ENCODE data around the gene NPTX1.

The NPTX1 gene

DNA sequence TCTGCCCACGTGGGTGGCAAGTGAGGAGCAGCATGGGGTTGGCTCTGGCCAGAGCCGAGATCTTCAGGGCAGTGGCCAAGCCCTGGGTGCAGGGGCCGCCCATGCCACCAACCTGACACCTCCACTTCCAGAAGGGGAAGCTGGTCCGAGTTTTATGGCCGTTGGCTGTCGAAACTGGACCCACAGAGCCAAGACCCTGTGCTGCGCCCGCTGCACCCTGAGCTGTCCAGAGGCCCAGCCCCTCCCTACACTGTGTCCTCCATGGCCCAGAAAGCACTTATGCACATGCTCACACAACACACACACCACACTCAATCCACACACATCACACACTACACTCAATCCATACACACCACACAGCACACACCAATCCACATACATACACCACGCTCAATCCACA lies 34.4 kb upstream of the NPTX1 start:
- Histone ChIP-seq H3K27ac (ENCODE audit: low read depth, low read length) (no peak overlapping the region), H3F3A (ENCODE audit: insufficient read depth) (no peaks in the 10 kb centered on the region), H3K4me2 (ENCODE audit: low read depth, low read length, poor library complexity, severe bottlenecking) (no peak overlapping the region), H3K9me2 (replicated peaks; ENCODE audit: insufficient read depth, low read length) (no peaks in the 10 kb centered on the region), H4K20me1 (ENCODE audit: low read depth, low read length) (no peaks in the 10 kb centered on the region), H2AFZ (ENCODE audit: low read depth, low read length, severe bottlenecking) (no peak overlapping the region), H3K36me3 (ENCODE audit: low read length) (no peaks in the 10 kb centered on the region), H3K27me3 (ENCODE audit: low read length) (no peaks in the 10 kb centered on the region), H3K79me2 (ENCODE audit: insufficient read depth, low read length) (no peaks in the 10 kb centered on the region), H3K9me3 (ENCODE audit: insufficient read depth, low read length) (no peaks in the 10 kb centered on the region), H3K4me3 (ENCODE audit: insufficient read depth, low read length, poor library complexity, severe bottlenecking) (no peak overlapping the region), H3K9ac (ENCODE audit: low read length) (no peak overlapping the region)
- TF ChIP-seq, protein P1, sequence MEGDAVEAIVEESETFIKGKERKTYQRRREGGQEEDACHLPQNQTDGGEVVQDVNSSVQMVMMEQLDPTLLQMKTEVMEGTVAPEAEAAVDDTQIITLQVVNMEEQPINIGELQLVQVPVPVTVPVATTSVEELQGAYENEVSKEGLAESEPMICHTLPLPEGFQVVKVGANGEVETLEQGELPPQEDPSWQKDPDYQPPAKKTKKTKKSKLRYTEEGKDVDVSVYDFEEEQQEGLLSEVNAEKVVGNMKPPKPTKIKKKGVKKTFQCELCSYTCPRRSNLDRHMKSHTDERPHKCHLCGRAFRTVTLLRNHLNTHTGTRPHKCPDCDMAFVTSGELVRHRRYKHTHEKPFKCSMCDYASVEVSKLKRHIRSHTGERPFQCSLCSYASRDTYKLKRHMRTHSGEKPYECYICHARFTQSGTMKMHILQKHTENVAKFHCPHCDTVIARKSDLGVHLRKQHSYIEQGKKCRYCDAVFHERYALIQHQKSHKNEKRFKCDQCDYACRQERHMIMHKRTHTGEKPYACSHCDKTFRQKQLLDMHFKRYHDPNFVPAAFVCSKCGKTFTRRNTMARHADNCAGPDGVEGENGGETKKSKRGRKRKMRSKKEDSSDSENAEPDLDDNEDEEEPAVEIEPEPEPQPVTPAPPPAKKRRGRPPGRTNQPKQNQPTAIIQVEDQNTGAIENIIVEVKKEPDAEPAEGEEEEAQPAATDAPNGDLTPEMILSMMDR (IDR thresholded peaks at IDR 0.05; ENCODE audit: insufficient read depth, low read length, poor library complexity, severe bottlenecking), result no peak
- no peak for TF ChIP-seq EZH2phosphoT487 (conservative IDR thresholded peaks at IDR 0.05; ENCODE audit: low read length)

DNA sequence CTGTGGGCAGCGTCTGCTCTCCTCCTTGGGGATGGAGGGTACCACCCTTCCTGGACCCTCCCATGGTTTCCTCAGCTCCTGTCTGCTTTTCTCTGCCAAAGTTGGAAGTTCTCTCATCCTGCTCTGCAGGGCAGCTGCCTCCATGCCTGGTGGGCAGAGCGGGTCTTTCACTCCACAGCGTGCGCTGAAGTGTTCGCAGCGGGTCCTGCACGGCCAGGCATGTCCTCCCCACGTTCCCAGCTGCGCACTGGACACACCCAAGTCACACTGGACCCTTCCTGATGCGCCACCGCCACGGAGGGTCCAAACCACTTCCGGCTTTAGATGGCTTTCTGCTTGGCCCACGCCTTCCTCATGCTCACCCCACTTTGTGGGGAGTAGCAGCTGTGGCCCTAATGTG lies 33.7 kb upstream of the NPTX1 start:
- Histone ChIP-seq H3K4me3 (ENCODE audit: insufficient read depth, low read length, poor library complexity, severe bottlenecking) (no peak overlapping the region), H3K9me3 (ENCODE audit: insufficient read depth, low read length) (no peaks in the 10 kb centered on the region), H3K79me2 (ENCODE audit: insufficient read depth, low read length) (no peaks in the 10 kb centered on the region), H2AFZ (ENCODE audit: low read depth, low read length, severe bottlenecking) (no peak overlapping the region), H3K4me2 (ENCODE audit: low read depth, low read length, poor library complexity, severe bottlenecking) (no peak overlapping the region), H3K27me3 (ENCODE audit: low read length) (no peaks in the 10 kb centered on the region), H3K9ac (ENCODE audit: low read length) (no peak overlapping the region), H3K27ac (ENCODE audit: low read depth, low read length) (no peak overlapping the region), H3K36me3 (ENCODE audit: low read length) (no peaks in the 10 kb centered on the region), H3K9me2 (replicated peaks; ENCODE audit: insufficient read depth, low read length) (no peaks in the 10 kb centered on the region), H3F3A (ENCODE audit: insufficient read depth) (no peaks in the 10 kb centered on the region), H4K20me1 (ENCODE audit: low read depth, low read length) (no peaks in the 10 kb centered on the region)
- TF ChIP-seq EZH2phosphoT487 (conservative IDR thresholded peaks at IDR 0.05; ENCODE audit: low read length), result no peak
- TF ChIP-seq, protein P1 (IDR thresholded peaks at IDR 0.05; ENCODE audit: insufficient read depth, low read length, poor library complexity, severe bottlenecking), result no peak

DNA sequence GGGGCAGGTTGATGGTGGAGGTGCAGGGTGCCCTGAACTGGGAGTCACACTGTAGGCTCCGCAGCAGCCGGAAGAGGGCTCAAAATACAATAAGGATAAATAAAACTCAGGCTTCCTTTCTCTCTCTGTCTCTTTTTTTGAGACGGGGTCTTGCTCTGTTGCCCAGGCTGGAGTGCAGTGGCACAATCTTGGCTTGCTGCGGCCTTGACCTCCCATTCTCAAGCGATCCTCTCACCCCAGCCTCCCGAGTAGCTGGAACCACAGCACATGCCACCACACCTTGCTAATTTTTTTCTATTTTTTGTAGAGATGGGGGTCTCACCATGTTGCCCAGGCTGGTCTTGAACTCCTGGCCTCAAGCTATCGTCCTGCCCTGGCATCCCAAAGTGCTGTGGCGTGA lies 32.9 kb upstream of the NPTX1 start:
- Histone ChIP-seq H3K79me2 (ENCODE audit: insufficient read depth, low read length) (no peaks in the 10 kb centered on the region), H4K20me1 (ENCODE audit: low read depth, low read length) (no peaks in the 10 kb centered on the region), H3K27ac (ENCODE audit: low read depth, low read length) (no peak overlapping the region), H3K9ac (ENCODE audit: low read length) (no peak overlapping the region), H3K4me3 (ENCODE audit: insufficient read depth, low read length, poor library complexity, severe bottlenecking) (no peak overlapping the region), H3K9me3 (ENCODE audit: insufficient read depth, low read length) (no peaks in the 10 kb centered on the region), H2AFZ (ENCODE audit: low read depth, low read length, severe bottlenecking) (no peak overlapping the region), H3K36me3 (ENCODE audit: low read length) (no peaks in the 10 kb centered on the region), H3K9me2 (replicated peaks; ENCODE audit: insufficient read depth, low read length) (no peaks in the 10 kb centered on the region), H3K4me2 (ENCODE audit: low read depth, low read length, poor library complexity, severe bottlenecking) (no peak overlapping the region), H3F3A (ENCODE audit: insufficient read depth) (no peaks in the 10 kb centered on the region), H3K27me3 (ENCODE audit: low read length) (no peaks in the 10 kb centered on the region)
- no peak for TF ChIP-seq EZH2phosphoT487 (conservative IDR thresholded peaks at IDR 0.05; ENCODE audit: low read length)
- TF ChIP-seq, protein P1 (IDR thresholded peaks at IDR 0.05; ENCODE audit: insufficient read depth, low read length, poor library complexity, severe bottlenecking), result no peak
